ENCODE measurements around the gene EPHA4. TPM values are rescaled to one million over a fixed set of nuclear protein-coding genes. Genes with fewer than 3 reads are reported as not detected.

EPHA4 gene
- total and polyA plus RNA-seq, 7 experiments from 2014 or later = 8.3 to 42.8 (median 25.3) TPM

DNA sequence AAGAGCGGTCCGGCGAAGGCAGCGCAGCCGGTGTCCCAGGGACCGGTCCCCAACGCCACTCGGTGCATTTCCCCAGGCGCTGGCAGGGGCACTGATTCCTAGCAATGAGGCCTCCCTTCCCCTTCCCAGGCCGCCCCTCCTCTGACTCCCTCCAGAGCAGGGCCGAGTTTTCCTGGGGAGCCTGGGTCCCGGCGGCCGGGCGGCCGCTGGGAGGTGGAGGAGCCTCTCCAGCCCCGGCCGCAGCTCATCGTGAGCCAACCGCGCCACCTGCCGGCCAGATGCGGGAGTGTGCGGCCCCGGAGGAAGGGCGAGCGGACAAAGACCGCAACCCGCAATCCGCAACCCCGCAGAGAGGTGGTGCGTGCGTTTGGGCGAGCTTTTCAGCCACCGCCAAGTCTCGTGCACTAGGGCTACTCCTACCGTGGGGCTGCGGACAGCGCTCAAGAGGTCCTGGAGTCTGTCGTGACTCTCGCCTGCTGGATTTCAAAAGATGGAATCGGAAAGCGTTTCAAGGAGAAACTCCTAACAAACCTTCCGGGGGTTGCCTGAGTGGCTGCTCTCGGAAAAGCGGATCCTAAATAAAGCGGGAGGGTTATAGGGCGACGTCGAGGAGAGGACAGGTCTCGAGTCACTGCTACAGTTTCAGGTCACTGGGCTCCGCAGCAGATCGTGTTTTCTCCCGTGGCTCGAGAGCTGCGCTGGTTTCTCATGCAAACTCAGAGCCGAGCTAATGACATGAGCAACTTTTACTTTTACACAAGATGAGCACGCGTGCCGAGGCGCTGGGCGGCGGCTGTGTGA, 1.5 kb upstream of the EPHA4 start:
- H3K27ac Mint-ChIP-seq = peak overlapping the region in 5 of 9 donors; percentile 10 to 76 (median 71)
- intact Hi-C loops (cut with micrococcal nuclease) = loop anchor here (1.0 to 10.0 kb wide), 23 partner anchors 41 to 1931 kb away; partner anchors contain the start of genes ACSL3 (in 1 of the 2) and FARSB (in 1 of the 2)
- Histone ChIP-seq H3K27me3 (ENCODE audit: control insufficient read depth in 2 of 2, insufficient read depth in 2 of 2, low read length in 2 of 2) (peaks cover 0 to 4% of the 10 kb centered on the region in 2 donors), H3K4me3 (ENCODE audit: low read length) (peak overlapping the region; percentile 91), H3K27ac (ENCODE audit: low read depth, low read length) (no peak overlapping the region), H3K36me3 (ENCODE audit: control insufficient read depth in 2 of 3, insufficient read depth in 3 of 3, low read length in 3 of 3) (peaks cover 0 to 8% (median 0%) of the 10 kb centered on the region in 3 experiments), H3K9me3 (ENCODE audit: control insufficient read depth in 2 of 3, low read length in 3 of 3) (no peaks in the 10 kb centered on the region), H3K4me1 (ENCODE audit: control insufficient read depth in 2 of 2, insufficient read depth in 2 of 2, low read length in 2 of 2) (peaks cover 11 to 17% of the 10 kb centered on the region in 2 donors)
- peaks cover 0 to 6% (median 0%) of the 10 kb centered on the region in 5 donors for H3K36me3 Mint-ChIP-seq
- peaks cover 22 to 35% (median 31%) of the 10 kb centered on the region in 7 donors for H3K4me1 Mint-ChIP-seq
- peak; percentile 65 for ATAC-seq
- peaks cover 33 to 68% (median 59%) of the 10 kb centered on the region in 5 donors for H3K27me3 Mint-ChIP-seq
- no peaks in the 10 kb centered on the region for H3K9me3 Mint-ChIP-seq
- CTCF ChIA-PET = interaction anchor here (0.6 to 1.7 kb wide), 10 partner anchors 11 to 889 kb away, joined by 3 to 4 read pairs (median 3); no protein-coding TSS in a partner anchor
- H3K4me3 Mint-ChIP-seq = peak overlapping the region; percentile 77 to 97 (median 86)
- peak; percentile 60 to 90 (median 77) for DNase-seq
- POLR2A ChIA-PET = interaction anchor here (1.4 to 4.3 kb wide), 2 partner anchors 55 to 154 kb away, joined by 3 to 45 read pairs; no protein-coding TSS in a partner anchor

DNA sequence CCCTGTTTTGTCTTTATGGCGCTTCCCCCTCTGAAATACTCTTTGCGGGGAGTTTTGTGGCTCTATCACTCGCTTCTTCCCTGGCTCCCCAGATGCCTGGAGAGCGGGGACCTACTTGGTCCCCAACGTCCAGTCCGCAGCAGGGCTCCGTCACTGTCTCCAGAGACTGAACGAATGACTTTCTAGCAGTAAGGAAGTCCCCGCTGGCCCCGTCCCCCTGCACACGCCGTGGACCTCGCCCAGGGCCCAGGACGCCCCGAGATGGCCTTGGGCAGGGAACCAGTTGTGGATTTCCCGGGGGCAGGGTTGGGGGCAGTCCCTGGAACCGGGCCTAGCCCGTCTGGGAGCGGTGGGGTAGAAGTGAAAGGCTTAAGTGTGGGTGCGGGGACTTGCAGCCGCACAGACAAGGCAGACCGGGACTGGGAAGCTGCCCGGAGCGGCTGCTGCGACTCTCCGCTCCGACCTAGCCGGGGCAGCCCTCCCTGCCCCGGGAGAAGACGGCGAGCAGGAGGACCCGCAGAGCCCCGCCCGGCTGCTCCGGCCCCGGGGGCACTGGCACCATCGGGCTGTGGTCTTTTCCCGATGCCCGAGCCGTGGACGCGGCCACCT, 821 bp upstream of the EPHA4 start:
- Mint-ChIP-seq H3K4me1 (peaks cover 22 to 42% (median 37%) of the 10 kb centered on the region in 7 donors), H3K27ac (peak overlapping the region in 8 of 9 donors; percentile 68 to 90 (median 86))
- H3K27me3 ChIP-seq (ENCODE audit: control insufficient read depth in 2 of 2, insufficient read depth in 2 of 2, low read length in 2 of 2) = peaks cover 0 to 4% of the 10 kb centered on the region in 2 donors

DNA sequence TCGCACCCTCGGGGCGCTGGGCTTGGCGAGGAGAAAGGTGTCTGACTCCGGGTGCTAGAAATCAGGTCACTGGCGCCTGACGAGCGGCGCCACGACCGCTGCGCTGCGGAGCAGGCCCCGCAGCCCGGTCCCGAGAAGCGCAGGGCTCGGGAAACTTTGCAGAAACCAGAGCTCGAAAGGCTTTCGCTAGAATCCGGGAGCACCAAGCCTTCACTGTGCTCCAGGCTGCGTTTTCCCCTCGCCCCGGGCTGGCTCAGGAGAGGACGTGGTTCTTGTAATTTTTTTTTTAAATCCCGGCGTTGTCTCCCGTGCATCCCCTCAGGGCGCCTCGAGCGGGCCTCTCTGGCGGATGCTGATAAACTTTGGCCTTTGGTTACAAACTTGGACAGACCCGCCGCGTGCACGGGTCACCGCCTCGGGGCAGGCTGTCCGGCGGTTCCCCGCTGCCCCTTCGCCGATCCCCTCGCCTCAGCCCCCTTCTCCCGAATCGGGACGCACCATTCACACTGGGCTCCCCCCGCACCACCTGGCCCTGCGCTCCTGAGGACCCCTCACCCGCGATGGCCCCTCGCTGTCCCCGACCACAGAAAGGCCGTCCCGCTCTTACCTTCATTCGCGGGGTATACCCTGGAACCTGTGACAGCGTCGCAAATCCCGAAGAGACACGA, 419 bp downstream of the EPHA4 start:
- CTCF ChIA-PET = interaction anchor here (0.6 to 1.1 kb wide), 6 partner anchors 32 to 632 kb away, joined by 3 to 5 read pairs (median 4); no protein-coding TSS in a partner anchor
- Histone ChIP-seq H3K9me3 (ENCODE audit: control insufficient read depth in 2 of 3, low read length in 3 of 3) (no peaks in the 10 kb centered on the region), H3K27me3 (ENCODE audit: control insufficient read depth in 2 of 2, insufficient read depth in 2 of 2, low read length in 2 of 2) (peaks cover 0 to 4% of the 10 kb centered on the region in 2 donors), H3K4me3 (ENCODE audit: low read length) (peak overlapping the region; percentile 91), H3K36me3 (ENCODE audit: control insufficient read depth in 2 of 3, insufficient read depth in 3 of 3, low read length in 3 of 3) (peaks cover 0 to 8% (median 0%) of the 10 kb centered on the region in 3 experiments), H3K4me1 (ENCODE audit: control insufficient read depth in 2 of 2, insufficient read depth in 2 of 2, low read length in 2 of 2) (peaks cover 11 to 17% of the 10 kb centered on the region in 2 donors), H3K27ac (ENCODE audit: low read depth, low read length) (peak overlapping the region; percentile 69)
- POLR2A ChIA-PET = interaction anchor here (0.7 to 4.3 kb wide), 4 partner anchors 53 to 261 kb away, joined by 3 to 45 read pairs (median 4); no protein-coding TSS in a partner anchor
- Mint-ChIP-seq H3K4me1 (peaks cover 22 to 52% (median 38%) of the 10 kb centered on the region in 7 donors), H3K9me3 (no peaks in the 10 kb centered on the region), H3K27ac (peak overlapping the region; percentile 75 to 94 (median 89)), H3K36me3 (peaks cover 0 to 13% (median 0%) of the 10 kb centered on the region in 5 donors), H3K27me3 (peaks cover 20 to 70% (median 46%) of the 10 kb centered on the region in 5 donors), H3K4me3 (peak overlapping the region; percentile 88 to 97 (median 94))
- intact Hi-C loops (cut with micrococcal nuclease) = loop anchor here (1.0 to 10.0 kb wide), 21 partner anchors 39 to 1291 kb away; partner anchors contain the start of genes ACSL3 (in 1 of the 2) and FARSB (in 1 of the 2)
- DNase-seq = peak in 6 of 9 donors; percentile 13 to 54 (median 48)
- ATAC-seq = peak; percentile 0

More for the DNA sequence above, 821 bp upstream of the EPHA4 start:
- intact Hi-C loops (cut with micrococcal nuclease) = loop anchor here (1.0 to 10.0 kb wide), 24 partner anchors 41 to 1931 kb away; partner anchors contain the start of genes ACSL3 (in 1 of the 2) and FARSB (in 1 of the 2)
- POLR2A ChIA-PET = interaction anchor here (0.6 to 4.3 kb wide), 3 partner anchors 42 to 153 kb away, joined by 3 to 45 read pairs (median 3); no protein-coding TSS in a partner anchor
- H3K9me3 ChIP-seq (ENCODE audit: control insufficient read depth in 2 of 3, low read length in 3 of 3) = no peaks in the 10 kb centered on the region
- ATAC-seq (peak; percentile 17), DNase-seq (peak in 2 of 9 donors; percentile 17 to 27)
- H3K36me3 Mint-ChIP-seq = peaks cover 0 to 10% (median 0%) of the 10 kb centered on the region in 5 donors
- H3K4me3 Mint-ChIP-seq = peak overlapping the region; percentile 90 to 97 (median 92)
- peaks cover 0 to 8% (median 0%) of the 10 kb centered on the region in 3 experiments for H3K36me3 ChIP-seq (ENCODE audit: control insufficient read depth in 2 of 3, insufficient read depth in 3 of 3, low read length in 3 of 3)
- H3K9me3 Mint-ChIP-seq = no peaks in the 10 kb centered on the region
- peaks cover 11 to 17% of the 10 kb centered on the region in 2 donors for H3K4me1 ChIP-seq (ENCODE audit: control insufficient read depth in 2 of 2, insufficient read depth in 2 of 2, low read length in 2 of 2)
- CTCF ChIA-PET = interaction anchor here (0.7 to 1.7 kb wide), 6 partner anchors 16 to 888 kb away, joined by 3 read pairs; no protein-coding TSS in a partner anchor
- H3K27me3 Mint-ChIP-seq = peaks cover 27 to 69% (median 58%) of the 10 kb centered on the region in 5 donors
- peak overlapping the region; percentile 91 for H3K4me3 ChIP-seq (ENCODE audit: low read length)
- H3K27ac ChIP-seq (ENCODE audit: low read depth, low read length) = no peak overlapping the region

DNA sequence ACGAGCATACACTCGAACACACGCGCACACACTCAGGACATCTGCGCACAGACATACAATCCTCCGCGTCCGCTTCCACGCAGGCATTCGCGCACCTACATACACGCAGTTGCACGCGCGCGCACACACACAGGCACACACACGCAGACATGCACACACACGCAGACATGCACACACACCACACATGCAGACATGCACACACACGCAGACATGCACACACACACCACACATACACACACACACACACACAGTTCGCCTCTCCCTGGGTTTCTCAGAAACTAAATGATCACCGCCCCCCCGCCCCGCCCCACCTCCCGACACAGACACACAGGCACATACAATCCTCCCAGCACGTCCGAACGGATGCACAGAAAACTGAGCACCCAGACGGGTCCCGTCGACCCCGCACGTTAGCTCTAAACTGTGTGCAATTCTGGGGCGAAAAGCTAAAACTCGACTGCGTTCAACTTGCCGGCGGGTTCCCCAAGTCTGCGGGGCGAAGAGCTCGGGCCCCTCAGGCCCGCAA, 1.0 kb downstream of the EPHA4 start:
- Mint-ChIP-seq H3K27ac (peak overlapping the region; percentile 39 to 94 (median 84)), H3K9me3 (no peaks in the 10 kb centered on the region), H3K27me3 (peaks cover 14 to 70% (median 41%) of the 10 kb centered on the region in 5 donors), H3K4me3 (peak overlapping the region; percentile 88 to 97 (median 94)), H3K4me1 (peaks cover 22 to 56% (median 41%) of the 10 kb centered on the region in 7 donors), H3K36me3 (peaks cover 0 to 13% (median 0%) of the 10 kb centered on the region in 5 donors)
- peak overlapping the region; percentile 69 for H3K27ac ChIP-seq (ENCODE audit: low read depth, low read length)
- peak in 7 of 9 donors; percentile 21 to 64 (median 52) for DNase-seq
- peak overlapping the region; percentile 91 for H3K4me3 ChIP-seq (ENCODE audit: low read length)
- peak; percentile 1 for ATAC-seq
- intact Hi-C loops (cut with micrococcal nuclease) = loop anchor here (5.0 to 10.0 kb wide), 17 partner anchors 39 to 1291 kb away; partner anchors contain the start of genes ACSL3 (in 1 of the 2) and FARSB (in 1 of the 2)
- H3K36me3 ChIP-seq (ENCODE audit: control insufficient read depth in 2 of 3, insufficient read depth in 3 of 3, low read length in 3 of 3) = peaks cover 0 to 8% (median 0%) of the 10 kb centered on the region in 3 experiments
- CTCF ChIA-PET = interaction anchor here (0.6 to 1.1 kb wide), 4 partner anchors 31 to 631 kb away, joined by 3 to 5 read pairs (median 4); no protein-coding TSS in a partner anchor
- H3K4me1 ChIP-seq (ENCODE audit: control insufficient read depth in 2 of 2, insufficient read depth in 2 of 2, low read length in 2 of 2) = peaks cover 11 to 17% of the 10 kb centered on the region in 2 donors
- POLR2A ChIA-PET = interaction anchor here (0.7 to 4.3 kb wide), 4 partner anchors 52 to 261 kb away, joined by 3 to 45 read pairs (median 4); no protein-coding TSS in a partner anchor
- H3K27me3 ChIP-seq (ENCODE audit: control insufficient read depth in 2 of 2, insufficient read depth in 2 of 2, low read length in 2 of 2) = peaks cover 0 to 4% of the 10 kb centered on the region in 2 donors
- H3K9me3 ChIP-seq (ENCODE audit: control insufficient read depth in 2 of 3, low read length in 3 of 3) = no peaks in the 10 kb centered on the region

DNA sequence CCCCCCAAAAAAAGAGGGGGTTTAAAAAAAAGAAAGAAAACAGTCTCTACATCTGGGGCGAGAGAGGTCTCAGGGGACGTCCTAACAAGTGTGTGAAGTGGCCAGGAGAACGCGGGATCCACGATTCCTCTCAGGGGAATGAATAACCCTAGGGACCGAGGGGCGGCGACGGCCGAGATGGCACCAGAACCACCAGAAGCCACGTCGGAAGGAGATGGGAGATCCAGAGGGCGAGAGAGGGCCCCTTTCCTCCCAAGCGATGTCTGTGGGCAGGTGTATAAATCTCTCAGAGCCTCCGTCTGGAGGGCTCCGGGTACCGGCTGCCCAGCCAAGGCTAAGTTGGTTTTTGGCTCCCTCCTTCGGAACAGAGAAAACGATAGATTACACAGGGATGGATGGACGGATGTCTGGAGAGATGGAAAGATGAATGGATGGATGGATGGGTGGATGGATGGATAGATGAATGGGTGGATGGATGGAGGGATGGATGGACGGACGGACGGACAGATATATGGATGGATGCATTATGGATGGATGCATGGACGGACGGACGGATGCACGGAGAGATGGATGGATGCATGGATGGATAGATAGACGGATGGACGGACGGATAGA, 1.7 kb downstream of the EPHA4 start:
- DNase-seq (peak in 7 of 9 donors; percentile 10 to 42 (median 28)), ATAC-seq (no peak)
- peaks cover 0 to 8% (median 0%) of the 10 kb centered on the region in 3 experiments for H3K36me3 ChIP-seq (ENCODE audit: control insufficient read depth in 2 of 3, insufficient read depth in 3 of 3, low read length in 3 of 3)
- no peaks in the 10 kb centered on the region for H3K9me3 Mint-ChIP-seq
- peak overlapping the region; percentile 88 to 97 (median 94) for H3K4me3 Mint-ChIP-seq
- no peaks in the 10 kb centered on the region for H3K9me3 ChIP-seq (ENCODE audit: control insufficient read depth in 2 of 3, low read length in 3 of 3)
- peak overlapping the region; percentile 39 to 94 (median 84) for H3K27ac Mint-ChIP-seq
- H3K27ac ChIP-seq (ENCODE audit: low read depth, low read length) = no peak overlapping the region
- intact Hi-C loops (cut with micrococcal nuclease) = loop anchor here (5.0 to 10.0 kb wide), 17 partner anchors 38 to 1292 kb away; partner anchors contain the start of genes ACSL3 (in 1 of the 2) and FARSB (in 1 of the 2)
- ChIA-PET CTCF (no interaction called here), POLR2A (no interaction called here)
- H3K4me1 Mint-ChIP-seq = peaks cover 22 to 63% (median 41%) of the 10 kb centered on the region in 7 donors
- peak overlapping the region; percentile 91 for H3K4me3 ChIP-seq (ENCODE audit: low read length)
- H3K36me3 Mint-ChIP-seq = peaks cover 0 to 16% (median 3%) of the 10 kb centered on the region in 5 donors
- peaks cover 0 to 4% of the 10 kb centered on the region in 2 donors for H3K27me3 ChIP-seq (ENCODE audit: control insufficient read depth in 2 of 2, insufficient read depth in 2 of 2, low read length in 2 of 2)
- H3K4me1 ChIP-seq (ENCODE audit: control insufficient read depth in 2 of 2, insufficient read depth in 2 of 2, low read length in 2 of 2) = peaks cover 11 to 20% of the 10 kb centered on the region in 2 donors
- peaks cover 14 to 74% (median 38%) of the 10 kb centered on the region in 5 donors for H3K27me3 Mint-ChIP-seq
